Stimulated activated CD8-positive, alpha-beta memory T cell treated with anti-CD3 and anti-CD28 coated beads, Interleukin-2, amount 100 ng/mL, for 1 hour (primary cell): ENCODE measurements around the gene CDH13.

Source experiments
- DNase-seq, 2 donors: peaks; one replicate each; pipeline ENCODE4 v3.0.0-alpha.2; 2020; ENCODE audit warnings: low read depth in 2 of 2

The CDH13 gene

DNA sequence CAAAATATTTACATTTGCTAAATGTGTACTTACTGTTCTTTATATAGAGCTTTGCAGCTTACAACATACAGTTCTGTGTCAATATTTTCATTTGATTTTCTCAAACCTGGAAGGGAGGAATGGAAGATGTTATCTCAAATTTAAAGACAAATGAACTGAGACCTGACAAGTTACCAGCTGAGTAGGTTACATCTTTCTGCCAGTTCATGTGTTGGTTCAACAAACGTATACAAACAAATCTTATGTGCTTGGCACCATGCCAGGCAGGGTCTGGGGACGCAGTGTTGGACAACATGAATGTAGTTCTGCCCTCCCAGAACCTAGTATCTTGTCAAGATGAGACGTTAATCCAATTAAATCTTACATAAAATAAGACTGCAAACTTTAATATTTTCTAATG, 673.6 kb downstream of the CDH13 start:
- DNase-seq: no peak

DNA sequence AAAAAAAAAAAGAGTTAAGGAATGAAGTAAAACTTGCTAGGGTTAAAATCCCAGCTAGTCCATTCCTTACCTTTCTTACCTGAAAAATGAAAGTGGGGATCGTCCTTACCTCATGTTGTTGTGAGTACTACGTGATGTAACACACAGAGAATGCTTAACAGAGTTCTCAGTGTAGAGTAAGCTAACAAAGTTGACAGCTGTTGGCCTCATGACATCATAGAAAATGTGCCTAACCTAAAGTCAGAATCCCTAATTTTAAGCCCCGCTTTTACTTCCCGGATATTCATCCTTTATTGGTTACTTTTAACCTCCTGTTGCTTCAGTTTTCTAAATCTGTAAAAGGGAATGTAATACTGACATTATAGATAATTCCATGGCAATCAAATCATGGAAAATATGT, 675.2 kb downstream of the CDH13 start:
- no peak for DNase-seq

DNA sequence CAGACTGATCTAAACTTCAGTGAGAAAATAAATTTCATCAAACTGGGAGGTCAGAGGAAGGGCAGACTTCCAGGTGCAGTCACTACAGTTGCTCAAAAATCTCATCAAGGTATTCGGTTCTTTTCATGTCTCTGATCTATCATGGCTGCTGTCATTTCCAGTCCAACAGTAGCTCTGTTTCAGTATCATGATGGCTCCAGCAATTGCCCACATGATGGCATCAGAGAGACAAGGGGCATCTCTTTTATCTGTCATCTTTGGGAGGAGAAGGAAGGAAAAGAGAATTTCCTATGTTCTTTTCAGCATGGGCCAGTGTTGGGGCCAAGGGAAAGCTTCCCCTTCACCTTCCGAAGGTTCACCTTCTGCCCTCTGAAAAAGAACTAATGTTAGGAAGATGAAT, 676.1 kb downstream of the CDH13 start:
- no peak for DNase-seq

DNA sequence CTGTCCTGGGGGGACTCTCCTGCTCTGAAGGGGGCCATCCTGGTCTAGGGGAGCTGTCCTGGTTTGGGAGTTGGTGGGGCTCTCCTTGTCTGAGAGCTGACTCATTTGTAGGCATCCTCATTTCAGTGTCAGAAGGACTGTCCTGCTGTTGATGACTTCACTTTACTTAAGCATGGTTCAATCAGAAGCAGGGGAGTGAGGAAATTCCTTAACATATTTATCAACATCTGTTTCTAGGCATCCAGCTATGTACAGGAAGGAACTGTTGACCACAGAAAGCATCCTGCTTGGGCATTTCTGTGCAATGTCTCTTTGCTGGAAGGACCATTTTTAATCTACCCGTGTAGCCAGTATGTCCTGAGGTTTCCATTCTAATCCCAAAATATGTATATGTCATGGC, 678.3 kb downstream of the CDH13 start:
- no peak for DNase-seq

DNA sequence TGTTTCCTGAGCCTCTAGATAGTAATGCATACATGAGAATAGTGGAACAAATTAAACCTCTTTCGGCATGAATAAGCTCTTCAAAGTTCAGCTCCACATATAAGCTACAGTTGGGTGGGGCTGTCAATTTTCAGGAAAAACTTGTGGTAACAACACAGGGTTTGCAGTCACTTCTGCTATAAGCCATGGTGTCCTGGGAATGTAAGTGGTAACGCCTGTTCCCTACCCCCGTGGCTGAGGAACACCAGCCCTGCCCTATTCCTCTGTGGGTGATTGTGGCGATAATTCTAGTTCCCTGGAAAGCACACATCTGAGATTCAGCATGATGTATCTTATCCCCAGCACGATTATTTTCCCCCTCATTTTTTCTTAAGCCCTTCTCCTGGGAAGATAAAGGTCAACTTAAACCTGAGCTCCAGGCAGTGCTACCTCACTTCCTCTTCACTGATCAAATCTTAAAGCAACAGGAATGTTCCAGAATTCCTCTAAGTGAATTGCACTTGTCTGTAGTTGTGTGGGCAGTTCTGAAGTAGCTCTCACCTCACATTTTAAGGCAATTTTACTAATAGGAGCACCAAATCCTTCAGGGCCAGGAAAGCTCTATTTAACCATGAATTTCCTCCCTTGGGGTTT, 680.3 kb downstream of the CDH13 start:
- DNase-seq: no peak

DNA sequence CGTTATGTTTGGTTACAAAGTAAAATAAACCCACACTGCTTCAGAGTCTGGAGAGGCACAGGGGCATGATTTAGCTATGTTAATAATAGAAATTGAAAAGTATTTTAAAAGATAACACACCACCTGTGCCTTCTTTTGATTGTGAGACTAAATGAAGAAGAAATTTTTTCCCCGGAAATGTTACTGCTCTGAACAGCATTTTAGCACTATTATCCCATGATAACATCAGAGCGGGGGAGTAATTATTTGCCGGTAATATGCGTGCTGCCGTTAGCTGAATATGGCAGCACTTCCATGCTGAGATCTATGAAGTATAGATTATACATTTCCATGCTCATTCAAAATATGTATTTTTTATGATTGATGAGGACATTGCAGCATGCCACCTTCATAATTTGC, 680.8 kb downstream of the CDH13 start:
- DNase-seq: no peak

DNA sequence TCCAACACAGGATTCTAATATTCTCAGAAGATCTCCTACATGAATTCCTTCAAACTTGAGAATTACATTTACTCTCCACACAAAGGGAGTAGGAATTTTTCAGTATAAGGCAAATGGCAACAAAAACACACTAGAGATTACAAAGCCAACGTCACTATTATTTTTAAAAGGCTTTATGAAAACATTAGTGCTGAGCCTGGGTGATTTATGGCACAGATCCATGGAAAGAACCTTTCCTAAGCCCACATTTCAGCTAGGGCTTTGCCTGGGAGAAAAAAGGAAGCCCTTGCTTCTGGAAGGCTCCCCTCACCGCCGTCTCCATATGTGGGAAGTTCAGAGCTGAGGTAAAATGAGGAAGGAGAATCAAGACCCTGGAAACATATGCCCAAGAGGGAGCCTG, 681.6 kb downstream of the CDH13 start:
- no peak for DNase-seq

DNA sequence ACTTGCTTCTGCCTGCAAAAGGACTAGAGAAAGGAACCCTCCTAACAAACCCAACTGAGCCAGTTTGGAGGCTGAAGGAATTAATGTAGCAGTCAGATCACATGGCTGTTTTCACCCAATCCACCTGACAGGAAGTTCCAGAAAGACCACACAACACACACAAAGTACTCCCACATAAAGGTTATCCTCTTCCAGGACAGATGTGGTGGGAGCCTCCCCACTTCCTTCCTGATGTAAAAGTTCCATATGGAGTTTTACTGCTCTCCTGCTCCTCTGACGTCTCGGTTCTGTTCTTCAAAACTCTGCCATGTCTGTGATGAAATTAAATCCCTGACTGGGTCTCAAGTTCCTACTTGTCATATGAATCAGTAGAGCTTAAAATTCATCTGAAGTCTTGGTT, 684.0 kb downstream of the CDH13 start:
- no peak for DNase-seq

DNA sequence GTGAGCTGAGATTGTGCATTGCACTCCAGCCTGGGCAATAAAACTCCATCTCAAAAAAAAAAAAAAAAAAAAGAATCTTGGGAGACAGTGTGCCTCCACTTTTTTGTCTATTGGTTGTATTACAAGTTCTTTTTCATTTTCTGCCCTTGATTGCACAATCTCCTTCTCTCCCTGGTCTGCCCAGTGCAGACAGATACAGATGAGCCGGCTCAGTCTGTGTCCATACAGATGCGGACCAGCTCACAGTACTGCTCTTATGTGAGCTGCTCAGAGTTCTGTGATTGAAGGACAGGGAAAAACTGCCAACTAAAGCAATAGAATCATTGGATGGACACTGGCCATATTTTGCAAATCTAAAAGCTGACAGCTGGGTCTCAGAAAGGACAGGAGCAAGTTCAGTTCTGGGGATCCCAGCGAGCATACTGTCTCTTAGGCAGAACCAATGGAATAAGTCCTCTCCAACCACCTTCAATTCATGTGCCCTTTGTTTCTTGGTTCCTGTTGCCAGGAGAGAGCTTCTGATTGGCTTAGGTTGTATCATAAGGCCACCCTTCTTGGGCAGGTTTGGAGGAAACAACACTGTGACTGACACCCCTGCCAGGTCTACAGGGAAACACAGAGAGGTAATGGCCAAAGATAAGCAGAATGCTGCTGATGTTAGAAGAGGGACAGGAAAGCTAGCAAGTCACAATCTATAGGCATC, 685.4 kb downstream of the CDH13 start:
- DNase-seq: no peak

DNA sequence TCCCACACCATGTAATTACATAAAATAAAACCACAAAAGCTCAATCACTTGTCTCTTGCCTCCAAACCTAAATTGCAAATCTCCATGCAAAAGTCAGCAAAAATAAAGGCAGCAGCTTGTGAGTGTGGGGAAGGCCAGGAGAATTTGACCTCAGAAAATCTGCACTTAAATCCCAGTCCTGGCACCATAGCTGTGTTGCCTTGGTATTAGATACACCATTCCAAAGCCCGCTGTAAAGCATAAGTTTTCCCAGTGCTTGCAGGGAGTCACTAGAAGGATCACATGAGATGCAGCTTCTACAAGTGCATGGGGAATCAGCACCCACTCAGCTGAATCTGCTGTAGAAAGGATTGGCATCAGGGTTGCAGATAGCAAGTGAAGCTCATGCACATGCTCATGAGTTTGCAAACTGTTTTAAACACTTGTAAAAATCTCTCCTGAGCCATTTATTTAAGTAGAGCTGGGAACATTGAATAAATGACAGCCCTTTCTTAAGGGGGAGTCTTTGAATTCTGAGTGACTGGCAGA, 686.0 kb downstream of the CDH13 start:
- no peak for DNase-seq

DNA sequence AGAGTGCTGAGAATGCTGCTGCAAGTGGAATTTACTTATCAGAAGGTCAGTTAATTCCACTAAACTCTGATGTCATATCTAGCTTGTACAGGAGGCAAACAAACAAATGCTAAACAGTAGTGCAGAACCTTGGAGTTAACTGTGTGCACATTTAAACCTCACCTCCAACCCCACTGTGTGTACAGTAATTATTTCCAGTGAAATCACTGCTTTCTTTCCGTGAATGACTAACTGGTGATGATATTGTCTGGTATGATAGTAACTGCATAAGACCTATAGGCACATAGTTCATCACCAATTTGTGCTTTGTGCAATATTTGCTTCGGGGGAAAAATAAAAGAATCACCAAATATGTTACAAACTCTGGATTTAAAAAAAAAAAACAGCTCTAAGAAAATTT, 688.5 kb downstream of the CDH13 start:
- no peak for DNase-seq

DNA sequence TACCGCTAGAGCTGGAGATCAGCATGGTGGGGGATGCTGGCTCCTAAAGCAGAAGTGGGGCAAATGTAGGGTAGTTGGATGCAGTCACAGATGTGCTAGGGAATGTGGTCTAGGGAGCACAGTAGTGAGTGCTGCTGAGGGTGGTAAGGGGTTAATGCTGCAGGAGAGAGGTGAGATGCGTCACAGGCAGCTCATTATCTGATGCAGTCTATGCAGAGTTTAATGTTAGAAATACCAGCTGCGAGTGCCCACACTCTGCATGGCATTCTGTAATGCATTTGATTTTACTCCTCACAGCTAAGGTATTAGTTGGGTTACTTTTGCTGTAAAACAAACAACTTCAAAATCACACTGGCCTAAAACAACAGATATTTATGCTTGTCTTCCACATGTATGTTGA, 689.7 kb downstream of the CDH13 start:
- no peak for DNase-seq

DNA sequence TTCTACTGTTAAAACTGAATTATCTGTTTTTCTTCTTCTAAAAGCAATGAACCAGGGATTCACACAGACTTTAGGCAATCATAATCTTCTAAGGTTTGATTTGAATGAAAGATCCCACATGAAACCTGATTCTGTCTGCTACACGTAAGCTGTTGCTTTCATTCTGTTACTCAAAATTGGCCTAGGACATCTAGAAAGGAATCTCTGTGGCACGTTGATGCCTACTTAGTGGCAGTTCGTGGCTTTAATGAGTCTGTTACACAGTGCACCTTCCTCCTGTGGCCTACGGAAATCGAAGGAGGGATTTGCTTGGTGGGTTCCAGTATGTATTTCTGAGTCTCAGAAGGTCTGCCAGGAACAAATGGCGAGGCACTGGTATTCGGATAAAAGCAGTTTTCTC, 691.6 kb downstream of the CDH13 start:
- DNase-seq: no peak

DNA sequence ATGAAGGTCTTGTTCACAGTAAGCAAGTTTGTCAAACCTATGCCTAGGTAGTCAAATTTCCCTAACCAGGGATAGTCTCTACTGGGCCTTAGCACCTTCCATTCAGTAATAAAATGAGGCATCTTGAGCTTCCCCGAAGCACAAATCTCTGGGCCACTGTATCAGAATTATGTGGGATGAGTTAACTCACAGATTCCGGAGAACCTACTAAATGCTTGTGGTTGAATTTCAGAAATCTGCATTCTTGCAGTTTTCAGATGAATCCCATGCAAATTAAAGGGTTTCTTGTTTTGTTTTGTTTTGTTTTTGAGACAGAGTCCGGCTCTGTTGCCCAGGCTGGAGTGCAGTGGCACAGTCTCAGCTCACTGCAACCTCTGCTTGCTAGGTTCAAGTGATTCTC, 702.2 kb downstream of the CDH13 start:
- DNase-seq: no peak

DNA sequence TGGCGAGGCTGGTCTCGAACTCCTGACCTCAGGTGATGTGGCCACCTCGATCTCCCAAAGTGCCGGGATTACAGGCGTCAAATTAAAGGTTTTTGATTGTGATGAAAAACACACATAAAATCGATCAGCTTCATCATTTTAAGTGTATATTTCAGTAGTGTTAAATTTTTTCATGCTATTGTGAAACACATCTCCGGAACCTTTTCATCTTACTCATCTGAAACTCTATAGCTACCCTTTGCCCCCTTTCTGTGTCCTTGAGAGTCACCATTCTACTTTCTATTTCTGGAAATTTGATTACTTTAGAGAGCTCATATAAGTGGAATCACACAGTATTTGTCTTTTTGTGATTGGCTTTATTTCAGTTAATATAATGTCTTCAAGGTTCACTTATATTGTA, 702.7 kb downstream of the CDH13 start:
- DNase-seq: no peak

DNA sequence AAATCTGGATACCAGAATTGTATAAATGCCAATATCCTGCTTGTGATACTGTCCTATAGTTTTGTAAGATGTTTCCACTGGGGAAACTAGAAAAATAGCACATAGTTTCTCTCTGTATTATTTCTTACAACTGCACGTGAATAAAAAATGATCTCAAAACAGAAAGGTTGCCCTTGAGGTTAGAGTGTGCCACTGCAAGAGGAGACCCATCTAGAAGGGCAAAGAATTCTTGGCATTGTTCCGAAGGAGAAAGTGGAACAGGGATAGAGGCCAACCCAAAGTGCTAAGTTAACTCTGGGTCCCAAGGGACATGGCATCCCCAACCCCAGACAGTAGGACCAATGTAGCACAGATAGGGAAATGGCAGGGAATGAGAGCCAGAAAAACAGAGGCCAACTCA, 703.5 kb downstream of the CDH13 start:
- no peak for DNase-seq

DNA sequence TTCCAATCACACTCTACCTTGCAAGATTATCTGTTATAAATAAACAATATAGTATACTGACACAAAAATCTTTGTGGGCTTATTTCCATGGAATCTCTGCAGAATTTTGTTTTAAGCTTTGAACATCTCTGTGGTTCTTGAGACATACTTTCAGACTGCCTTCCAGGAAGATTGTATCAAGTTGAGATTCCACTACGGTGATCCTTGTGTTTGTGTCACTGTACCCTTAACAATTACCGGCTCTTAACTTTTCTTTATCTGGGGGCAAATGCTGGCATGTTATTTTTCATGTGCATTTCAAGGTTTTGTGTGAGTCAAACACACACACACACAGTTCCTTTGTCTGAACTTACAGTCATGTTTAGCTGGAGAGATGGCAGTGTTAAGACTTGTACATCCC, 708.3 kb downstream of the CDH13 start:
- DNase-seq: no peak

DNA sequence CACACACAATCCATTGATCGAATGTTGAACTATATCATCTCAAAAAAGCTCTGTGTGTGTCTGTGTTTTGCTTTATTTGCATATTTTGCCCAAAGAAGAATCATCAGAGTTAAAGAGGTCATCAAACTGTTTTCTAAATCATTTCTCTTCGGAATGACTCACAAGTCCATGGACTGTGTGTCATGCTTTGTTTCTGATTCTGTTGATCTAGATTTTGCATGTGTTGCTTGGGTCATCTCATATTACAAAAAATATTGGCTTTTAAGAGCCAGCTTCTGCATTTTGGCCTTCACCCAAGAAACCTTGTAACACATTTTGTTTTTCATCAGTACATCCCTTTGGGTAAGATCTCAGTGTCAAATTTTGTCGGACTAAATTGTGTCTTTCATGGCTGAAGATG, 709.8 kb downstream of the CDH13 start:
- DNase-seq: no peak

DNA sequence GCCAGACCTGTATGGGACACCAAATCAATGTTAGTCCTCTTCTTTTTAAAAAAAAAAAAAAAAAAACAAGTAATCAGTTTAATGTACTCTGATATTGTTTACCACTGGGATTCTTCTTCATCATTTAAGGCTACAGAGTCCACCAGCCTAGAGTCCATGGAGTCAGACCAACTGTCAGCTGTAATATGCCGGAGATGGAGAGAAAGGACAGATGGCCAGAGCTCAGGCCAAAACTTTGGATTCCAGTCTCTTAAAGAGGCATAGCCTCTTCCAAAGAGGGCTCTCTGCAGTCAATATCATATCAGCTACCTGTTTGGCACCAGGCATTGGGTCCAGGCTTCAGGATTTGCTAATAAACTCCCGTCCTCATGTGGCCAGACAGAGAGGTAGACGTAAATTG, 711.4 kb downstream of the CDH13 start:
- no peak for DNase-seq

DNA sequence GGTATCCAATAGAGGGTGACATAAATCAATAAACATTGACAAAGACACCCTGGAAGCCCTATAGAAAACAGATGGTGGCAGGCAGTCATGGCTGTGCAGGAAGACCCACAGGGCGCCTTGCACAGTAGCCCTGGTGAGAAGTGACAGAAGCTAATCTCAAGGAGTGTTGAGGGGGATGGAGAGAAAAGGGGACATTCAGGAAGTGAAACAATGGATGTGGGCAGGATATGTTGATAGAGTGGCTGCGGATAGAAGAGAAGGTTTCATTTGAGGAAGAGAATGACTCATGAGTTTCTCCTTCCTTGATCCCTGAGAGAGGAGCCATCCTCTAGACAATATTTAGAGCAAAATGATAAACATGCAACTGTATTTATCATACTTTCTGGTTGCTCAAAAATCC, 712.2 kb downstream of the CDH13 start:
- no peak for DNase-seq

DNA sequence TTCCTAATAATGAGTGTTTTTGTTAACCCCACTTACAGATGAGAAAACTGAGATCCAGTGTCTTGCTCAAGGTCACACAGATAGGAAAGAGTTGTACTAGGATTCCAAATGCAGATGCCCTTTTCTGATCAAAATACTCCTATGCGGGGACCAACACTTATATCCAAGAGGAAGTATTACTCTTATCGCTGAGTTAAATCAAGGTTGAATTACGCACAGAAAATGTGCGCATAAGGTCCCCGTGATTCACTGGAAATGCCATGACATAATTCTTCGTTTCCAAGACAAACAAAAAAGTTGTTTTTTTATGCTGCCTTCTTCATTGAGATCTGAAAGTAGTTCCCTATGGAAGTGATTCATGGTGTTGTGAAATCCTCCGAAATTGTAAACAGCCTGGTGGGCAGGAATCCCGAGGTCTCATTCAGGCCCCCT, 717.2 kb downstream of the CDH13 start:
- no peak for DNase-seq

DNA sequence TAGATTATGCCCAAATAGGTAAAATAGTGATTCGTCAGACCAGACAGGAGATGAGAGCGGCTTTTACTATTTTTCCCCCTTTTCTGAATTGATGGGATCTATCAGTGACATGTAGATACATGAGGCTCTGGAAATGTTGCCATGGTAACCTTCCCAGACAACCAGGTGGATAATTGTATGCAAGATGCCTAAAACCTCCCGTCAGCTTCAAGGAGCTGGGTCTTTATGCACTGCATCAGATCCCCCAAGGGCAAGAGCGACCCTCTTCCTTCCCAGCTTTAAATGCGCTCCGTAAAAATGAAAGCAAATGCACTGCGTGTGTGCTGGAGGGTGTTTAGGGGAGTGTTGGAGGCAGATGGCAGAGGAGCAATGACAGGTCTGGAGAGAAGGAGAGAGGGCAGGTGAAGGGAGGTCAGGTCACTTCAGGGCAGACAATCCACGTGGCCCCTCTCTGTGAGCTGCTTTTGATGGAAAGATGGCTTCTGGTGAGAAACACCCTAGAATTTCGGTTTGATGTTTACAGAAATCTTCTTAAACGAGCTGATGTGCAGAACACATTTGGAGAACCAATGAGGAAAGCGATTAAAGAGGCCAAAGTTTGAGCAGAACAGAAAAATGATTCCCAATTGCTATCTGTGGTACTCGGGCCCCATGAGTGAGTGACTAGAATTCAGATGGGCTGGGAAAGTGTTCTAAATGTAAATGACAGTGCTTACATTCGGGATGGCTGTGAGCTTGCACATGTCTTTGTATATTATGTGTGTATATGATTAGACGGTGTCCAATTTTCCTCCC, 719.3 kb downstream of the CDH13 start:
- DNase-seq: no peak

DNA sequence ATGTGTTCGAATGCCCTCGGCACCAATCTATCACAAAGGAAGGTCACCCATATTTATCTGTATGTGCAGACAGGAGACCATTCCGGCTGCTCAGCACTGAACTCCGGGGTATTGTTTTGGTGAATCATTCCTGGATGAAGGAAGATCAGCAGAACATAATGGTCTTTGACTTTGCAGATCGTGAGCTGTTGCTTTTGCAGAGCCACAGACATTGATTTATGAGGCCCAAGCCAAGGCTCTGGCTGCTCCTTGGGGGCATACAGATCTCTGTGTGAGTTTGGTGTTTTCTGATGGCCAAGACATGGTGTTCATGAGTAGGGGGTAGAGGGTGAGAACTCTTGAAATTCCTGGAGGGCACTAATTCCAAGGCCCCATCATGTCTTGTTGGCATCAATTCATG, 722.2 kb downstream of the CDH13 start:
- no peak for DNase-seq
